GM18502 (cell line): ENCODE measurements around the gene HGS.

Experiments used
- ATAC-seq: cut with Tn5 transposase; IDR thresholded peaks from one replicate; pipeline ENCODE4 v1.9.1; 2021; ENCODE audit warnings: mild to moderate bottlenecking; ENCODE audit not compliant: unreplicated experiment, poor library complexity

HGS gene

GRCh38 chr17:81682565-81683207 lies 1.1 kb upstream of the HGS start:
- no peak for ATAC-seq

DNA sequence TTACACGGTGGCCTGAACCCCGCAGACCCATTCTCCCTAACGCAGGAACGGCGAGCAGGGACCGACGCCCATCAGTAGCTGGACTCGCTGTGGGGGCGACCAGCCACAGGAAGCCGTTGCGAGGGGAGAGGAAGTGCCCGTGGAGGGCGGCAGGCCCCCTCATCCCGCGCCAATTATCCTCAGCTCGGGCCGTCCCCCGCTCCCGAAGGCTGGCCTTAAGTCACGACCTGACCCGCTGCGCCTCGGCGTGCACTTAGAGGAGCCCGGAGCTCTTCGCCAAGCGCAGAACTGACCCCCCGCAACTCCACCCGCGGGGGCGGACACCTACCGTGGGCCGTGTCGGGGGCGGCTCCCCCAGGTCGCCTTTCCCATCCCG lies 615 bp upstream of the HGS start:
- peak; percentile 20 for ATAC-seq

DNA sequence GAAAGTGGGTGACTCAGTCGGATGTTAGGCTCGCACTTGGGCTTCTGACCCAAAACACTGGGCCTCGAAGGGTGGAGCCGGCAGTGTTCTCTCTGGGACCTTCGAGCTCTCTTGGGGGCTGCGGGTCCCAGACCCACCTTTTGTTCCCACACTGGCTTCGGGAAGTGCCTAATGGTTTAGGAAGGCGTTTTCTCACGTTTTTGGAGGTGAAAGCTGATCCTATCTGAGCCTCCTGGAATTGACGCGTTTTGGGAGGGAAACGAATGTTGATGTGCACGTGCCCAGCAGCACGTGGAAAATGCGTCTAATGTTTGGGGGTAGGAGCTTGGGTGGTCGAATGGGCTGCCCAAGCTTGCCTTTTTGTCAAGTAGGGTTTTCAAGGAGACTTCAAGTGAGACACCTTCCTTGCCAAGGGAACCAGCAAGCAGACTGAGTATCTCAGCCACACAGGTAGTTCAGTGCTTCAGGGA lies 666 bp downstream of the HGS start:
- ATAC-seq = no peak

DNA sequence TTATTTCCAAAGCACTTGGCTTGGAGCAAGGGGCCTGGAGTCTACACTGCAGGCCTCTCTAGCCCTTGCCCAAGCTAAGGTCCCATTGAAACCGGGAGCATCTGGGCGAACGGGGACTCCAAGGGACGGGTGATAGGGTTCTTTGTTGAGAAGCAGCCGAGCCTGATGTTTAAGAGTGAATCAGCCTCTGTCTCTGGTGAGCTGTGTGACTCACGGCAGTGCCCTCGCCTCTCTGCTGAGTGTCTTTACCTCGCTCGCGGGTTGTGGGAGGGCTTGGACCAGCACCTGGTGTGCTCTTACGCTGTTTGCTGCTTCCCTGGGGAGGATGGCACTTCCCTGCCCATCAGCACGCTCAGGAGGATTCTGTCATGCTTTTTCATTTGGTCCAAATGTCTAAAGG lies 1.3 kb downstream of the HGS start:
- ATAC-seq = no peak

GRCh38 chr17:81686614-81687013 lies 2.8 kb downstream of the HGS start:
- no peak for ATAC-seq

DNA sequence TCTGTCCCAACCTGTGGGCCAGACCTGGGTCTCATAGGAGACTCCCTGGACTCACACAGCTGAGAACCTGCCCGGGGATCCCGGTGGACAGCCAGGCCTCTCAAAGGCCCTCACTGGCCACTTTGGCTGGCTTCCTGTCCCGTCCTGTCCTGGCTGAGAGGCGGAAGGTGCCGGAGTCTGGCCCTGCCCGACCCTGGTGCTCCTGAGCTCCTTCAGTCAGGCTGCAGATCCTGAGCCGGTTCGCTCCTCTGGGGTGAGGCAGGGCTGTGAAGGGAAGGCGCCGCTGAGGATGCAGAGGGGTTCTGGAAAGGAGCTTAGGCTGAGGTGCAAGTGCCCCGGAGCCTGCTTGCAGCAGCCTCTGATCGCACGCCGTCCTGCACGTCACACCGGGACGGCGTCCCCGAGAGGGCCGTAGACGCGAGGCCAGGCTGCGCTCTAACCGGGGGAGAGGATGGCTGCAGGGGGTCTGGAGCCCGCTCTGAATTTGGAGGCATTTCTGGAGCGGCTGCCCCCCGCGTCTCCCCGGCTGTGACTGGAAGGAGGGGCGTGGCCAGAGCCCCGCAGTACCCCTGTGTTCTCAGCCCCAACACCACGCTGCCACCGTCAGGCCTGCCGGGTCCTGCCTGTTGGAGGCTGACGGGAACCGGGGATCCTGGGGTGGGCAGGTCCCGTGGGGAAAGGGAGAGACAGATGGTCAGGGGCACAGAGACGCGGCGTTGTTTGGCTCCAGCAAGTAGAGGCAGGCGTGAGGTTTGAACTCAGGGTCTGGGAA lies 4.1 kb downstream of the HGS start:
- no peak for ATAC-seq

- ATAC-seq = no peak
These were observed 4.8 kb downstream of the HGS start for GRCh38 chr17:81688616-81689015.

DNA sequence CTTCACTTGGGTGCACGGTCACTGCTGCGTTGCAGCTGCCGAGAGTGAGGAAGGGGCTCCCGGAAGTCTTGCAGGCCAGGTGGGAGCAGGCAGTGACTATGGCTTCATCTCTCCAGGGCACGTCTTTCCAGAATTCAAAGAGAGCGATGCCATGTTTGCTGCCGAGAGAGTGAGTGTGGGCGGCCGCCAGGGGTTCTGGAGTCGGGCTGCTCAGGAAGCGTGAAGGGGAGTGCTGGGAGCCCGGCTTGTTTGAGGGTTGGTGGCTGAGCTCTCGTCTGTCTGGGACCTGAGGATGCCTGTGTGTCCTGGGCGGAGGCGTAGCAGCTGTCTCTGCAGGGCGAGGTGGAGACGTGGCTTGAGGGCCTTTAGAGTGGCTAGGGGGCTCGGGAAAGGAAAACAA lies 6.3 kb downstream of the HGS start:
- no peak for ATAC-seq

DNA sequence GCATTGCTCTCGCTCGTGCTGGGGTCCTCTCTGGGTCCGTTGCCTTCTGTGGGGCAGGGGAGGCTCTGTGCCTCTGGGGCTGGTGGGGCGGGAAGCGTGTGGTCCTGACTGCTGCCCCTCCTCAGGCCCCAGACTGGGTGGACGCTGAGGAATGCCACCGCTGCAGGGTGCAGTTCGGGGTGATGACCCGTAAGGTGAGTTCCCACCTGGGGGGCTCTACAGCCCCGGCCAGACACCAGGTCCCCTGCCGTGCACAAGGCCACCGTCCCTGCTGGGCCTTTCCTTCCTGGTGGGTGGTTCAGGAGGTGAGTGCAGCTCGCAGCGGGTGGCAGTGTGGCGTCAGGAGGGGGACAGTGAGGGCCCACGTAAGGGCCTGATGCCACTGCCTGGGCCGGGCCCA lies 6.7 kb downstream of the HGS start:
- no peak for ATAC-seq

GRCh38 chr17:81691196-81691595 lies 7.4 kb downstream of the HGS start:
- no peak for ATAC-seq

- ATAC-seq = no peak
These were observed 7.8 kb downstream of the HGS start for GRCh38 chr17:81691608-81692007.

- ATAC-seq = no peak
These were observed 9.8 kb downstream of the HGS start for GRCh38 chr17:81693509-81694210.

DNA sequence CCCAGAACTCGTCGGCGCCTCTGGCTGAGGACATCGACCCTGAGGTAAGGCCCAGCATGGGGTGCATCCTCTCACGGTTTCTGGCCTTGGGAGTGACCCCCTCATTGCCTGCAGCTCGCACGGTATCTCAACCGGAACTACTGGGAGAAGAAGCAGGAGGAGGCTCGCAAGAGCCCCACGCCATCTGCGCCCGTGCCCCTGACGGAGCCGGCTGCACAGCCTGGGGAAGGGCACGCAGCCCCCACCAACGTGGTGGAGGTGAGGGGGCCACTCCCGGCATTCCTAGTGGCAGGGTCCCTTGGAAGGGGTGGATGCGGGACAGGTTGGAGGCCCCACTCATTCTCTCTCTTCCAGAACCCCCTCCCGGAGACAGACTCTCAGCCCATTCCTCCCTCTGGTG lies 11.0 kb downstream of the HGS start:
- no peak for ATAC-seq

DNA sequence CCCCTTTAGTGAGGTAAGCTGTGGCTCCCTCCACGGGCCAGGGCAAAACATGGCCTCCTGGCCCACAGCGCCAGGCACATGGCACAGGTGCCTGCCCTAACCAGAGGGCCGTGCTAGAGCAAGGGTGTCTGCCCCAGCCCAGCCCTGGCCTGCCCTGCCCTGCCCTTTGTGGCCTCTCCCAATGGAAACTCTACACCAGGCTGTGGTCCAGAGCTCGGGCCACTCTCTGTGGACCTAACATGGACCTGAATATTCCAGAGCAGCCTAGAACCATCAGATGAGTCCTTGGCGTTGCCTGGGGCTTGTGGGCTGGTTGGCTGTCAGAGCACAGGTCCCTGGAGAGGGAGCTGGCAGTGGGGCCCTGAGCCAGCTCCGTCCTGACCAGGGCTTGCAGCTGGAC lies 11.4 kb downstream of the HGS start:
- ATAC-seq = no peak

DNA sequence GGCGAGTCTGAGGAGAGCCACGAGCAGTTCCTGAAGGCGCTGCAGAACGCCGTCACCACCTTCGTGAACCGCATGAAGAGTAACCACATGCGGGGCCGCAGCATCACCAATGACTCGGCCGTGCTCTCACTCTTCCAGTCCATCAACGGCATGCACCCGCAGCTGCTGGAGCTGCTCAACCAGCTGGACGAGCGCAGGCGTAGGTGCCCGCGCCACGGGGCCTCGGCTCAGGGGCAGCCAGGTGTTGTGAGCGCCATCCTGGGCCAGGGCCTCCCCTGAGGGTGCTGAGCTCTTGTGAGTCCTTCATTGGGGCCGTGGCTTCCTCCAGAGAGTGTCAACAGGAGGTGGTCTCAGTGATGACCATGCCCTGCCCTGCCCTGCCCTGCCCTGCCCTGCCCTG lies 12.0 kb downstream of the HGS start:
- ATAC-seq = no peak

DNA sequence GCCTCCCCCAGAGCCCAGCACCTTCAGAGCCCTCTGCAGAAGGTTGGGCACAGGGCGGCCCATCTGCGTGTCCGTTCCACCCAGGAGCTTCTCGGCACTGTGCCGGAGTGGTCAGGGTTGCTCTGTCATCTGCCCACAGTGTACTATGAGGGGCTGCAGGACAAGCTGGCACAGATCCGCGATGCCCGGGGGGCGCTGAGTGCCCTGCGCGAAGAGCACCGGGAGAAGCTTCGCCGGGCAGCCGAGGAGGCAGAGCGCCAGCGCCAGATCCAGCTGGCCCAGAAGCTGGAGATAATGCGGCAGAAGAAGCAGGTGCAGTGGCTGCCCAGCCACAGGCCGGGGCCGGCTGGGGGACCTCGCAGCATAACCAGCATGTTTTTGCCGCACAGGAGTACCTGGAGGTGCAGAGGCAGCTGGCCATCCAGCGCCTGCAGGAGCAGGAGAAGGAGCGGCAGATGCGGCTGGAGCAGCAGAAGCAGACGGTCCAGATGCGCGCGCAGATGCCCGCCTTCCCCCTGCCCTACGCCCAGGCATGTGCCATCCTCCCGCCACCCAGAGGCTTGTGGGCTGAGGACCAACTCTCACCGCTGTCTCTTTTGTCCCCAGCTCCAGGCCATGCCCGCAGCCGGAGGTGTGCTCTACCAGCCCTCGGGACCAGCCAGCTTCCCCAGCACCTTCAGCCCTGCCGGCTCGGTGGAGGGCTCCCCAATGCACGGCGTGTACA lies 12.6 kb downstream of the HGS start:
- no peak for ATAC-seq

- no peak for ATAC-seq
These were observed 13.6 kb downstream of the HGS start for GRCh38 chr17:81697261-81698044.

DNA sequence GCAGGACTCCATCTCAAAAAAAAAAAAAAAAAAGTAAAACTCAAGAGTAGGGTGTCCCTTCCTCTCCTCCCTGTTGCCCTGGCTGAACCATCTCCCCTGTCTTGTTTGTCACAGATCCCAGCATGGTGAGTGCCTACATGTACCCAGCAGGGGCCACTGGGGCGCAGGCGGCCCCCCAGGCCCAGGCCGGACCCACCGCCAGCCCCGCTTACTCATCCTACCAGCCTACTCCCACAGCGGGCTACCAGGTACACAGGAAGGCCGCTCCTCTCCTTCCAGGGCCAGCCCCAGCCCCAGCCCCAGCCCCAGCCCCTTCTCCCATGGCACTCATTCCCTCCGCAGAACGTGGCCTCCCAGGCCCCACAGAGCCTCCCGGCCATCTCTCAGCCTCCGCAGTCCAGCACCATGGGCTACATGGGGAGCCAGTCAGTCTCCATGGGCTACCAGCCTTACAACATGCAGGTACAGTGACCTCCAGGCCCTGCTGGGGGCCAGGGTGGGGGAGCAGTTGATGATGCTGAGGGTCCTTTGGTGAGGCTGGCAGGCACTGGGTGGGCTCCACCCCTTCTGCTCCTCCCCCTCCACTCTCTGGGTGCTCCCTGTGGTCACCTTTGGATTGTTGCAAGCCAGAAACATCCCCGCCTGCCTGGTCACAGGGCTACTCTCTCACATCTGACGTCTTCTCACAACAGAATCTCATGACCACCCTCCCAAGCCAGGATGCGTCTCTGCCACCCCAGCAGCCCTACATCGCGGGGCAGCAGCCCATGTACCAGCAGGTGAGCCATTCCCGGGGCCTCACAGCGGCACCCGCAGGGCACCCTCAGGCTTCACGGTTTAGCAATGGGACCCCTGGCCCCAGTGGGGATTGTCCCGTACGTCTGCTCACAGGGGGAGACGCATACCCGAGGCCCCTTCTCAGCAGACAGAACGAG lies 16.8 kb downstream of the HGS start:
- ATAC-seq = no peak
